ENCODE data around the gene FBP1. TPM values are rescaled to one million over a fixed set of nuclear protein-coding genes. Genes with fewer than 3 reads are reported as not detected.

FBP1 gene
- total and polyA plus RNA-seq, 12 donors, result 2.1 to 61.1 (median 33.9) TPM

GRCh38 chr9:94630281-94630680, 9.0 kb downstream of the FBP1 start:
- Histone ChIP-seq H3K36me3 (replicated peaks in 1 of 2) (no peaks in the 10 kb centered on the region), H3K9me3 (replicated peaks in 1 of 3) (no peaks in the 10 kb centered on the region), H3K4me3 (no peak overlapping the region), H3K27me3 (no peaks in the 10 kb centered on the region), H3K27ac (no peak overlapping the region), H3K4me1 (replicated peaks in 1 of 2) (no peaks in the 10 kb centered on the region)
- intact Hi-C loops (cut with DNase I), result no loop called here
- TF ChIP-seq POLR2A (IDR thresholded peaks at IDR 0.05) (no peak), CTCF (IDR thresholded peaks at IDR 0.05) (no peak)
- WGBS, 4 donors, result 87 to 100% (median 90%) methylated on average over 2 to 3 of the region's 3 CpGs
- no peak for DNase-seq

GRCh38 chr9:94627287-94627686, 12.0 kb downstream of the FBP1 start:
- intact Hi-C loops (cut with DNase I), result no loop called here
- H3K4me3 ChIP-seq, result no peak overlapping the region
- H3K36me3 ChIP-seq (replicated peaks in 1 of 2), result no peaks in the 10 kb centered on the region
- TF ChIP-seq CTCF (IDR thresholded peaks at IDR 0.05), result no peak
- no peak for TF ChIP-seq POLR2A (IDR thresholded peaks at IDR 0.05)
- H3K9me3 ChIP-seq (replicated peaks in 1 of 3), result no peaks in the 10 kb centered on the region
- H3K27ac ChIP-seq, result no peak overlapping the region
- no peak for DNase-seq
- H3K4me1 ChIP-seq (replicated peaks in 1 of 2), result no peaks in the 10 kb centered on the region
- 93 to 95% (median 94%) methylated on average over 6 of the region's 6 CpGs for WGBS, 4 donors
- H3K27me3 ChIP-seq, result no peaks in the 10 kb centered on the region

- Histone ChIP-seq H3K27ac (no peak overlapping the region), H3K36me3 (replicated peaks in 1 of 2) (no peaks in the 10 kb centered on the region), H3K9me3 (replicated peaks in 1 of 3) (no peaks in the 10 kb centered on the region), H3K4me3 (no peak overlapping the region), H3K4me1 (replicated peaks in 1 of 2) (no peaks in the 10 kb centered on the region), H3K27me3 (no peaks in the 10 kb centered on the region)
- TF ChIP-seq POLR2A (IDR thresholded peaks at IDR 0.05) (no peak), CTCF (IDR thresholded peaks at IDR 0.05) (no peak)
- intact Hi-C loops (cut with DNase I), result no loop called here
- no peak for DNase-seq
- 70 to 86% (median 80%) methylated on average over 9 to 12 of the region's 12 CpGs for WGBS, 4 donors
Measured at GRCh38 chr9:94625835-94626234, 13.5 kb downstream of the FBP1 start.

- intact Hi-C loops (cut with DNase I), result no loop called here
- Histone ChIP-seq H3K27me3 (no peaks in the 10 kb centered on the region), H3K4me3 (no peak overlapping the region), H3K4me1 (replicated peaks in 1 of 2) (no peaks in the 10 kb centered on the region), H3K27ac (peak overlapping the region in 1 of 5 donors; percentile 3), H3K9me3 (replicated peaks in 1 of 3) (no peaks in the 10 kb centered on the region), H3K36me3 (replicated peaks in 1 of 2) (no peaks in the 10 kb centered on the region)
- no peak for DNase-seq
- WGBS, 4 donors, result 62 to 78% (median 69%) methylated on average over 4 of the region's 4 CpGs
- TF ChIP-seq POLR2A (IDR thresholded peaks at IDR 0.05) (no peak), CTCF (IDR thresholded peaks at IDR 0.05) (no peak)
Measured at GRCh38 chr9:94624629-94625028, 14.7 kb downstream of the FBP1 start.
